Lower lobe of right lung (tissue), 2 donors: ENCODE results near the gene ETV3. TPM values are rescaled to one million over a fixed set of nuclear protein-coding genes. Genes with fewer than 3 reads are reported as not detected.

Source experiments
- ATAC-seq, 2 donors: fragments of 200-7000 bp; cut with Tn5 transposase; one replicate each; pipeline ENCODE4 v1.9.1; 2020 to 2022; ENCODE audit warnings: mild to moderate bottlenecking in 2 of 2, moderate library complexity in 2 of 2
- DNase-seq: peaks from one replicate; pipeline ENCODE4 v3.0.0-alpha.2; 2020
- H3K27ac ChIP-seq: fragments of 200-600 bp; one replicate; pipeline ENCODE4 v1.8.0; 2022
- H3K27me3 ChIP-seq: fragments of 200-600 bp; one replicate; pipeline ENCODE4 v1.8.0; 2022; ENCODE audit warnings: low read depth
- H3K36me3 ChIP-seq: fragments of 200-600 bp; one replicate; pipeline ENCODE4 v1.8.0; 2022; ENCODE audit warnings: mild to moderate bottlenecking
- H3K4me1 ChIP-seq: fragments of 200-600 bp; one replicate; pipeline ENCODE4 v1.8.0; 2022
- H3K4me3 ChIP-seq: fragments of 200-600 bp; one replicate; pipeline ENCODE4 v1.8.0; 2022; ENCODE audit warnings: mild to moderate bottlenecking
- H3K9me3 ChIP-seq: fragments of 200-600 bp; one replicate; pipeline ENCODE4 v1.8.0; 2022
- intact Hi-C: fragments of 100-400 bp; cut with DNase I; formaldehyde crosslinking; loops from one replicate; pipeline ENCODE4 v1.11.0; 2022
- total RNA-seq: library from RNA; stranded (reverse); fragmentation: NEBNext Ultra II Directional; extraction: Animal tissue kit (Norgen Biotek cat#: 25700); gene quantifications from one replicate; pipeline ENCODE4 v1.2.1, GENCODE V29; 2021
- TF ChIP-seq, protein P1 (sequence below): fragments of 200-600 bp; IDR thresholded peaks from one replicate; pipeline ENCODE4 v1.8.0; 2022; ENCODE audit warnings: antibody characterized with exemption, mild to moderate bottlenecking
- donor health status: DM: no; HTN: yes; CAD: no; lungs with severe emphysema.

The ETV3 gene
- total RNA-seq, 1 donor from 2014 or later: 29.5 TPM

DNA sequence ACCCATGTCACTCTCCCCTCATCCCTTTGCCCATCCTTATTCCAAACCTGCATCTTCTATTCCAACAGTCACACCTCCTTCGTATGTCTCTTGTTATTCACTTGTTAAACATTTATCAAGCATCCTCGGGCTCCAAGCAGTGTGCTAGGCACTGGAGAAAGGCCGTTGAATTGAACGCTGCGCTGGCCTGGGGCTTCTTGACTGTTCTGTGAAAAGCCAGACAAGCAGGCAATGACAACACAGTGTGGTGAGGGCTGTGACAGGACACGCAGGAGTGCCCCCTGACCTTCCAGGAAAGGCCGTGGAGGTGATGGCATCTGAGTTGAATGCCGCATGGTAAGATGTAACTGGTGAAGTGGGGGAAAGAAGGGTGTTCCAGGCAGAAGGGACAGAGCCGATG is 19.2 kb downstream of the ETV3 start:
- Histone ChIP-seq H3K27me3 (no peaks in the 10 kb centered on the region), H3K27ac (no peak overlapping the region), H3K36me3 (peaks cover 31% of the 10 kb centered on the region), H3K9me3 (no peaks in the 10 kb centered on the region), H3K4me3 (no peak overlapping the region), H3K4me1 (peaks cover 4% of the 10 kb centered on the region)
- intact Hi-C loops: no loop called here
- DNase-seq (no peak), ATAC-seq (no peak)
- TF ChIP-seq, protein P1, sequence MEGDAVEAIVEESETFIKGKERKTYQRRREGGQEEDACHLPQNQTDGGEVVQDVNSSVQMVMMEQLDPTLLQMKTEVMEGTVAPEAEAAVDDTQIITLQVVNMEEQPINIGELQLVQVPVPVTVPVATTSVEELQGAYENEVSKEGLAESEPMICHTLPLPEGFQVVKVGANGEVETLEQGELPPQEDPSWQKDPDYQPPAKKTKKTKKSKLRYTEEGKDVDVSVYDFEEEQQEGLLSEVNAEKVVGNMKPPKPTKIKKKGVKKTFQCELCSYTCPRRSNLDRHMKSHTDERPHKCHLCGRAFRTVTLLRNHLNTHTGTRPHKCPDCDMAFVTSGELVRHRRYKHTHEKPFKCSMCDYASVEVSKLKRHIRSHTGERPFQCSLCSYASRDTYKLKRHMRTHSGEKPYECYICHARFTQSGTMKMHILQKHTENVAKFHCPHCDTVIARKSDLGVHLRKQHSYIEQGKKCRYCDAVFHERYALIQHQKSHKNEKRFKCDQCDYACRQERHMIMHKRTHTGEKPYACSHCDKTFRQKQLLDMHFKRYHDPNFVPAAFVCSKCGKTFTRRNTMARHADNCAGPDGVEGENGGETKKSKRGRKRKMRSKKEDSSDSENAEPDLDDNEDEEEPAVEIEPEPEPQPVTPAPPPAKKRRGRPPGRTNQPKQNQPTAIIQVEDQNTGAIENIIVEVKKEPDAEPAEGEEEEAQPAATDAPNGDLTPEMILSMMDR: no peak

DNA sequence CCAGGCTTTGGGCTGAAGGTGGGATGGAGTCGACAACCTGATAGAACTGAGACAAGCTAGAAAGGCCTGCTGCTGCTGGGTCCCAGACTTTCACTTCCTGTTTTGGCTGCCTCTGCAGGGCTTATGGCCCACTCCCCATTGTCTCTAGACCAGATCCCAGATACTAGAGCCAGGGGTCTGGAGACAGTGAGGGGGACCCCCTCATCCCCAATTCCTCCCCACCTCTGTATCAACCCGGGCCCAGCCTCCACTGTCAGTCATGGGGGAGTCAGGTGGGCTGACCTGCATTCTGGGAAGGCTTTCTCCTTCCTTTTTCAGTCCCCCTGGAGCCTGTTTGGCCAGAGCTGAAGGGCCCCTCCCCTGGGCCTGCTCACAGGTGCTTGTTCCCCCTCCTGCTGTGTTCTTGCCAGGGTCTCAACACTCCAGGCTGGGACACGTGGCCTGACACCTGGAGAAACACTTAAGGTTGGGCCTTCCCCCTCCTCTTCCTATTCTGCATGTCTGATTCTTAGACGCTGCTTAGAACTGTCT is 20.6 kb downstream of the ETV3 start:
- no peak for DNase-seq
- intact Hi-C loops: no loop called here

DNA sequence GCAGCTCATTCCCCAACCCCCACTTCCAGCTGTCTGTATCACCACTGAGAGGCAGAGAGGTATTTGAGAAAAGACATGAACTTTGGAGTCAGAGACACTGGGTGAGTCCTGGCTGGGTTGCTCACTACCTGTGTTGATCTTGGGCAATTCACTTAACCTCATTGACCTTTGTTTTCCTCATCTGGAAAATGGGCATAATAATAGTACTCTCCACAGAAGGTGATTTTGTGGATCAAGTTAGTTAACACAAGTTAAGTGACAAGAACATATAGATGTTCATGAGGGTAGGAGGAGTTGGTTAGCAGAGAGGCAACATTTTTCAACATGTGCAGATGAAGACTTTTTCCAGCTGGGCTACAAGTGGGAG is 21.5 kb downstream of the ETV3 start:
- Histone ChIP-seq H3K4me3 (no peak overlapping the region), H3K36me3 (peaks cover 8% of the 10 kb centered on the region), H3K4me1 (no peaks in the 10 kb centered on the region), H3K9me3 (no peaks in the 10 kb centered on the region), H3K27me3 (no peaks in the 10 kb centered on the region), H3K27ac (no peak overlapping the region)
- DNase-seq (no peak), ATAC-seq (no peak)
- intact Hi-C loops: no loop called here
- TF ChIP-seq, protein P1: no peak

More for the DNA sequence above, 20.6 kb downstream of the ETV3 start:
- Histone ChIP-seq H3K36me3 (peaks cover 17% of the 10 kb centered on the region), H3K27ac (no peak overlapping the region), H3K9me3 (no peaks in the 10 kb centered on the region), H3K4me3 (no peak overlapping the region), H3K4me1 (no peaks in the 10 kb centered on the region), H3K27me3 (no peaks in the 10 kb centered on the region)
- no peak for ATAC-seq
- TF ChIP-seq, protein P1: no peak

DNA sequence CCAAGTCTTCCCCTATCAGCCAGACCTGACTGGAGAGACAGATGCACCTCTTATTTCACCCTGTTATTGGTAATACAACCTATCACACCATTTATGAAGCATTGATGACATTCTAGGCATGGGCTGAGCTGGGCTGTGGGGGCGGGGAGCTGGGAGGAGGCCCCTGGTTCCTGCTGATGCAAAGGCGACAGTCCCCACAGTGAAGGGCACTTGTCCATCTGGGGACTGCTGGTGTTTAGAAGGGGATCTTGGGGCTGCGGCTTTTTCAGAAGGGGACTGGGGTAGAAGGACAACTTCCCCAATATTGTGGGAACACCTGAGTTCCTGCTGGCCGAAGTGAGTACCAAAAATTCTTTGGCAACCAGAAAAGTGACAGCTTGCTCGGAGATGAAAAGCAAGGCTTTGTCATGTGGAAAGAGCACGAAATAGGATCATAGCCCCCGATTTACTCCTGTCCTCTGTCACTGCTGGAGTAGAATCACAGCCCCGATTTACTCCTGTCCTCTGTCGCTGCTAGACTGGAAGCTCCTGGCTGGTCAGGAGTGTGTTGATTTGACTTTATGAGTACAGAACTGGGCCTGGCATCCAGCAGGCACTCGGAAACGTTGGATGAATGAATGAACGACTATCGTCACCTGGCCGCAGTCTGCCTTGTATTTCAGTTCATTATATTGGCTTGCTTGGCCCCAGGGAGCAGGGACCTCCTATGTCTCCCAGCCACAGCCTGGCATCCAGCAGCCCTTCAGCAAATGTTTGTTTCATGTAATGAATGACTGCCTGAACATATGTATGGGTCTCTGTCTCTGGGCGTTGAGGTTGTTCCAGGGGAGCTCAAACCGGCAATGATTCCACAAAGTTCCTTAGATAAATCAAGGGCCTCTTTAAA is 22.1 kb downstream of the ETV3 start:
- ATAC-seq: no peak
- Histone ChIP-seq H3K27me3 (no peaks in the 10 kb centered on the region), H3K9me3 (no peaks in the 10 kb centered on the region), H3K27ac (no peak overlapping the region), H3K36me3 (peaks cover 5% of the 10 kb centered on the region), H3K4me3 (no peak overlapping the region), H3K4me1 (no peaks in the 10 kb centered on the region)
- intact Hi-C loops: no loop called here
- TF ChIP-seq, protein P1: no peak
- DNase-seq: no peak

DNA sequence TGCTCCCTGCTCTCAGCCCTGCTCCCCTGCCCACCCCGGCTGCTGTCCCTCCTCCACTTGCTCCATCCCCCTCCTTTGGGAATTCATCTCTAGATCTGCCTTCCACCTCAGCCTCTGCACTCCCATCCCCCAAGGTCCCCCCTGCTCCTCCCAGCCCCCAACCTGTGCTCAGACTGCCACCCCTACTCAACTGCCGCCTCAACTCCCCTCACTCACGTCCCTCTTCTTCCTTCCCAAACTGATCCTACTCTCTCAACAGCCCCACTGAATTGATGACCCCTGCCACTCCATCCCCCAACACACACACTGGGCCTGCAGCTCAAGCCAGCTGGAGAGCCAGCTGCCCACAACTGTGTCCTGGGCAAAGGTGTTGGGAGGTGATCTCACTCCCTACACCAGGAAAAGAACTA is 22.8 kb downstream of the ETV3 start:
- ATAC-seq (no peak), DNase-seq (no peak)
- Histone ChIP-seq H3K4me1 (no peaks in the 10 kb centered on the region), H3K27me3 (no peaks in the 10 kb centered on the region), H3K4me3 (no peak overlapping the region), H3K9me3 (no peaks in the 10 kb centered on the region), H3K27ac (no peak overlapping the region), H3K36me3 (no peaks in the 10 kb centered on the region)
- TF ChIP-seq, protein P1: no peak
- intact Hi-C loops: no loop called here
